ELR (cell line): ENCODE results near the gene TMEM151A.

Experiments
- DNase-seq: peaks from one replicate; pipeline ENCODE4 v3.0.0-alpha.2; 2015; ENCODE audit warnings: low read depth

Gene TMEM151A

DNA sequence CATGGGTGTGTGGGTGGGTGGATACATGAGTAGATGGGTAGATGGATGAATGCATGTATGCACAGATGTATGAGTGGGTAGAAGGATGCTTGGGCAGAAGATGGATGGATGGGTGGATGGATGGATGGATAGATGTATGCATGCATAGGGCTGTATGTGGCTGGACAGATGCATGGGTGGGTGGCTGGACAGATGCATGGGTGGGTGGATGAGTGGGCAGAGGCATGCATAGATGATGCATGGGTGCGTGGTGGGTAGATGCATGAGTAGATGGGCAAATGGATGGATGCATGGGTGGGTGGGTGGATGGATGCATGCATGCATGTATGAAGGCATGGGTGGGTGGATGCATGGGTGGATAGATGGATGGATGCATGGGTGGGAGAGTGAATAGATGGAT, 32.0 kb downstream of the TMEM151A start:
- no peak for DNase-seq

DNA sequence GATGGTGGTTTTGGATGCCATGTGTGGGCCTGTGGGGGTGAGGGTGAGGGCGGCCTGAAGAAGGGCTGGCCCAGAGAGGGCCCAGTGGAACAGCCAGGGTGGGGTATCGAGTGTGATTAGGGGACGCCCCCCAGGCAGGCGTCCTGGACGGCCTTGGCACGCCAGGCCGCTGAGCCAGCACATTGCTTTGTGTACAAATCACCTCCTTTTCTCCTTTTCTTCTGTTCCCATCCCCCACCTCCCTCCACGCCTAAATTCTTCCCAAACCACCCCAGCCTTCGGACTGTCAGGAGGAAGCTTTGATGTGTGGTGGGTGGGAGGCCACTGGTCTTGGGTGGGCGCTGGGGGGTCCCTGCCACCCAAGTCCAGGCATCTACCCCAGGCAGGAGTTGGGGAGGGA, 33.0 kb downstream of the TMEM151A start:
- peak; percentile 62 for DNase-seq

DNA sequence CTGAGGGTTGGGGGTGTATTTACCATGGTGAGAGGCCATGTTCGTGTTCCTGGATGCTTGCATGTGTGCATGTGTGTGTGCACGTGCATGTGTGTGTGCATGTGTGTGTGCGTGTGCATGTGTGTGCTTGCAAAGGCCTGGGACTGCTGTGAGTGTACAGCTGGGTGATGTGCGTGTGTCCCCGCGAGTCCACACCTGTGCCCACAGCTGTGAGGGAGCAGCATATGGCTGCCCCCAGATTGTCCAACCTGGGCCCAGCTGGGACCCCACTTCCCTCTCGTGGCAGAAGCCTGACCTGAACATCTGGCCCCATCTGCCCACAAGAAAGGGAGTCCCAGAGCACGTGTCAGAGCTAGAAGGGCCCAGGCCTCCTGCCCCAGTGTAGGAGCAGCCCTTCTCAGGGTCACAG, 33.6 kb downstream of the TMEM151A start:
- DNase-seq = no peak

DNA sequence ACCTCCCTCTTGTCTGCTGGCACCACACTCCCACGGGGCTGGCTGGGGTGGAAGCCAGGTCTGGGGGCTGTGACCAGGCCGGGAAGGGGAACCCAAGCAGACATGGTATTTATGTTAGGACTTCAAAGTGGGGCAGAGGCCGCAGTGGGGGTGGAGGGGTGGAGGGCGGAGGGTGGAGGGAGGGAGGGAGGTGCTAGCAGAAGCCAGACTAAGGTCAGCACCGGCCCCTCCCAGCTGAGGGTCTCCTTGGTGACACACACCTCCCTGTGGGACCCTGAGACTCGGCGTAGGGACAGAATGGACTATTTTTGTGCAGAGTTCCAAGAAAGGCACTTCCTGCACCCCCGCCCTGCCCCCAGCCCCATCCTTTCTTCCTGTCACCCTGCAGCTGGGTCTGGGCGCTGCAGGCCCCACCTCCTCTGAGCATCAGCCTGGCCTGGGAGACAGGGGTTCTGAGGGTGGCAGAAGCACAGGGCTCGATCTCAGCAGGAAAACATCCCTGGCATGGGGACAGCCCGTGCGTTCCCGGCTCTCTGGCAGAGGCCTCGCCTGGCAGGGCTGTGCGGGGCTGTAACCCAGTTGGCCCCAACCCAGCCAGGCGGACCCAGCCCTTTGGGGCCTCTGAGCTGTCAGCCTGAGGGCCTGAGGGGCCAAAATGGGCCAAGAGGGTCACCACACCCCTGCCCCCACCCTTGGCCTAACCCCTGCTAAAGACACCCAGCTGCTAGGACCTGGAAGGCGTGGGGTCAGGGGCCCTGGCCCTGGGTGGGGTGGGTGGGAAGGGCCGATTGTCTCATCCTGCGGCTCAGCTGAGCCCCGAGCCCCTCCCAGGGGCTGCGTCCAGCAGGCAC, 34.8 kb downstream of the TMEM151A start:
- DNase-seq = peak; percentile 43

DNA sequence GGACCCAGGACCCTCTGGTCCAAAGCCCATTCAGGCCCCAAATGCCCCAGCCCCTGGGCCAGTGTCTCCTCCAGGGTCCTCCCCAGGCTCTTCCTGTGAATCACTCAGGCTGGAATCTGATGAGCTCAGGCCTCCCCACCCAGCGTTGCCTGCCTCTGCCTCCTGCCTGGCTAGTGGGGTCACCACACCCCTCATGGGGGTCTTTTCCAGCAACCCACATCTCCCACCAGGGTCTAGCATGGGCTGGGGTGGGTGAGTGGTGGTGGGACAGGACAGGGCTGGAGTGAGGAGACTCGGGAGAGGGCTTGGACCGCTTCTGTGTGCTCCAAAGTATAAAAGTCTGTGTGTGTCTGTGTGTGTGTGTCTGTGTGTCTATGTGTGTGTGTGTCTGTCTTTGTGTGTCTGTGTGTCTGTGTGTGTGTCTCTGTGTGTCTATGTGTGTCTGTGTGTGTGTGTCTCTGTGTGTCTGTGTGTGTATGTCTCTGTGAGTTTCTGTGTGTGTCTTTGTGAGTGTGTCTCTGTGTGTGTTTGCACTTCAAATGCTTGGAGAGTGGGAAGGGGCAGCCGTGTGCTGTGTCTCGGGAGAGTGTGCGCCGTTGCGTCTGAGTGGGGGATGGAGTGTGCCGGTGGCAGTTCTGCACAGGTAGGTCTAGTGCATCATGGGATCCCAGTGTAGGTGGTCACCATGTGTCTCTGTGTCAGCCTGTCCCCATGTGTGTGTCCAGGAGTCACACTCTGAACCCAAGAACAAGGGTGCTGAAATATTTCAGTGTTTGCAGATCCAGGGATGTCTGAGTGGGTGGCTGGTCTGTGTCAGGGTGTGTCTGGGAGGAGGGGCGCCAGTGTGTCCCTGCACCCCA, 35.7 kb downstream of the TMEM151A start:
- peak; percentile 84 for DNase-seq

DNA sequence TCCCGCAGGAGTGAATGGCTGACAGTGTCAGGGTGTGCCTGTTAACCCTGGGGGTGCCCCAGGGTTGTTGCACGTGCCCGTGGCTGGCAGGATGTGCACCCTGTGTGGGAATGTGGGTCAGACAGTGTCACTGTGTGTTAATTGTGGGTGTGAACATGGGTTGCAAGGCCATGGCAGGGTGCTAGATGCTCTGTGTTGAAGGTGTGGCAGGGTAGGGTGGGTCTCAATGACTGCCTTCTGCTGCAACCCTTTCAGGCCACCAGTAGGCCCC, 36.3 kb downstream of the TMEM151A start:
- no peak for DNase-seq

DNA sequence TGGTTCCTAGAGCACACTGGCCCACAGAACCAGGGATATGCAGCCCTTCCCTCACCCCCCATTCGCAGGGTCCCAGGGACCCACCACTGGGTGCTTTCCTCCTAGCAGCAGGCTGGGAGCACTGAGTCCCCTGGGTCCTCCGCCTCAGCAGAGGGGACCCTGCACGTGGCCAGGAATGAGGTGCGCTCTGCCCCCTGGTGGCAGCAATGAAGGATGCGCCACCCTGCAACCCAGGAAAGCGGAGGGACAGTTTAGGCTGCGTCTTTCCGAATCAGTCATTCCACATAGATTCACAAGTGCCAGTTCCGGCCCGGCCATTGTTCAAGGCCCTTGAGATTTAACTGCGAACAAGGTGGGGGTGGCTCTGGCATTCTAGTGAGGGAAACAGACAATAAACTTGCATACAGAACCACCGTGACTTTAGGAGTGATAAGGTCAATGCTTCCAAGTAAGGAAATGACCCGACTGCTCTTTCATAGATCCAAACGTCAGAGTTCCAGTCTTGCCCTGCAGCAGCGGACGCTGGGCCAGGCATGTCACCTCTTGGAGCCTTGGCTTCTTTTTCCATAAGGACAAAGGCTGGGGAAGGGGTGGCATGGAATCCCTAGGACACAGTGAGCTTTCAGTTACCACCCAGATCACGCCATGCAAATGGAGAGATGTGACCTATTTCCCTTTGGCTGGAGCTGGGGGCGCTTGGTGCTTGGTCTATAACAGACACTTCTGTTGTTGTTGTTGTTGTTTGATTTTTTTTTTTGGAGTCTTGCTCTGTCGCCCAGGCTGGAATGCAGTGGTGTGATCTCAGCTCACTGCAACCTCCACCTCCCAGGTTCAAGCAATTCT, 36.8 kb downstream of the TMEM151A start:
- peak; percentile 86 for DNase-seq

DNA sequence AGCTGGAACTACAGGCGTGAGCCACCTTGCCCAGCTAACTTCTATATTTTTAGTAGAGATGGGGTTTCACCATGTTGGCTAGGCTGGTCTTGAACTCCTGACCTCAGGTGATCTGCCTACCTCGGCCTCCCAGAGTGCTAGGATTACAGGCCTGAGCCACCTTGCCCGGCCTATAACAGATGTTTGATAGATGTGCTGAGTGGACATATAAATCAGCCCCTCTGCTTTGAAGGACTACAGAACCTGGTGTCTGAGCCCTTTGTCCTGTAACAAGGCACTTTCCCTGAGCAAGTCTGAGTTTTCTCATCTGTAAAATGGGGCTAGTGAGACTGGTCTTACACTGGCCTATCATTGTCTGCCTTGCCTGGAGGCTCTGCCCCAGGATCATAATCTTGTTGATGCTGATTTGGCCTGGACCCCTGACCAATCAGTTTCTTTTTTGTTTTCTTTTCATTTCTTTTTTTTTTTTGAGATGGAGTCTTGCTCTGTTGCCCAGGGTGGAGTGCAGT, 37.5 kb downstream of the TMEM151A start:
- DNase-seq = no peak

DNA sequence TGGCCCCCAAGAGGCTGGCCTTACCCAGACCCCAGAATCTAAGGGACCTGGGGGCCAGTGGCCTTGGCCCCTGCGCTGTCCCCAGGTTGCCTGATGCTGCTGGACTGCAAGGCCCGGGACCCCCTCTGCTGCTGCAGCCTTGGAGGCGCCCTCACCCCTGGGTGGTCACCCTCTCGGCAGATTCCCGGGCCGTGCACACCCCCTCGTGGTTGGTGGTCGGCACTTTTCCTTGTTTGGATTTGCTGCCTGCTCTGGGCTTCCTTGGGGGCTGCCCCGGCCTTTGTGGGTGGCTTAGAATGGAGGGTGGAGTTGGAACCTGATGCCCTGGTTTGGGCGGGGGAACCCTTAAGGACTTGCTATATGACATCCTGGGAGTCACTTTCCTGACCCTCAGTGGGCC, 39.2 kb downstream of the TMEM151A start:
- DNase-seq = no peak

DNA sequence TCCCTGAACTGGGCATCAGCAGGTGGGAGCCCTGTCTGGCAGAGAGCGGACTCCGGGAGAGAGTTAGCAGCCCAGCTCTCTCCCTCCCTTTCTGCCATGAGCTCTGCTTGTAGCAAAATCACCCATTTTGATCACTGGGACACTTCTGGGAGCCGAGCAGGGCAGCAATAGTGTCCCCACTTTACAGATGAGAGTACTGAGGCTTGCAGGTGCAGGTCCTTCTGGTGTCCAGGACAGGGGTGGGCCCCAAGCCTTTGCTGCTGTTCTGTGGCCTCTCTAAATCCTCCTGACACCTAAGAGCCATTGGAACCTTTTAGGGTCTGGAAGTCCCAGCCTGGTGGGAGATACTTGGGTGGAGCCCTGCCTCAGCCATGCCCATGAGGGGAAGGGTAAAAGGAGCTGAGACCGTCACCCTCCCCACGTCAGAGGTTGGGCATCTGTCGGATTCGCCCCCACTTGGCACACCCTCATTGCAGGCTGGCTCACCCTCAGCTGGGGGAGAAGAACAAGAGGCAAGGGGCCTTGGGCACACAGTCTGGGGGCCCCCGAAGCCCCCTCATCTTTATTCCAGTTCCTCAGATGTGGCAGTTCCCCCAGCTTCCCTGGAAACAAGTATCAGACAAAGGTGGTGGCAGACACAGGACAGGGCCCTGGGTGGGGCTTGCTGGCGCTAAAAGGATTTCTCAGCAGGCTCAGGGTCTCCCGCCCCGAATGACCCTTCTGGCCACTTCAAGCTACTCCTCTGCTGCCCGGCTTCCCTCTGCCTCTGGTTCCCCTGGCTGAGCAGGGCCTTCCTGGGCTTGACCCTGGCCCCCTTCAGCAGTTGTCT, 40.1 kb downstream of the TMEM151A start:
- no peak for DNase-seq

DNA sequence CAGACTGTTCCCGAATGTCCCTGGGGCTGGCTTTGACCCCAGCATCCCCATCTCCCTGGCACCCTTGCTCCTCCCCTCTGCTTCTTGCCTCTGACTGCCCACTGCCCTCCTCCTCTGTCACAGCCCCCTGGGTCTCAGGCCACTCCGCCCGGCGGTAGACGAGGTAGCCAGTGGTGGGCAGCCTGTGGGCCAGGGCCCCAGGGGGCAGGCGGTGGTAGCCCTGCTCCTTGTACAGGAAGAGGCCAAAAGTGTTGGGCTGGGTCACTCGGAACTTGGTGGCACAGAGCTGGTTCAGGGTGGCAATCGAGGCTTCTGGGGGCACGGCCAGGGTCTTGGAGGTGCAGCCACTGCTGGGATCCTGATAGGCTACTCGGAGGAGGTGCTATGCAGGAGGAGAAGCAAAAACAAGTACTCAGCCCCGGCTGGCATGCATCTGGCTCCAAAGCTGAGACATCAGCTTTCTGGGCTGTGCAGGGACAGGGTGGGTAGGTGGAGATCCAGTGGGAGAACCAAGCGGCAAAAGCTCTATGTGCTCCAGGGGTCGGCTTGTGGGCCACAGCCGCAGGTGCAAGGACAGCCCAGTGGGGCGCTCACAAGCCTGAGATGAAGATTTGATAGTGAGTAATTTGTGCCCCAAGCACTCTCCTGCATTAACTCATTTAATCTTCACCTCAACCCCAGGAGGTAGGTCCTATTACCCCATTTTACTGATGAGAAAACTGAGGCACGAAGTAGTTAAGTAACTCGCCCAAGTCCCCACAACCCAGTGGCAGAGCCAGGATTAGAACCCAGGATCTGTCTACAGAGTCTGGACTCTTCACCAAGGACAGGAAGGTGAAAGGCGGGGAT, 40.9 kb downstream of the TMEM151A start:
- DNase-seq = no peak

DNA sequence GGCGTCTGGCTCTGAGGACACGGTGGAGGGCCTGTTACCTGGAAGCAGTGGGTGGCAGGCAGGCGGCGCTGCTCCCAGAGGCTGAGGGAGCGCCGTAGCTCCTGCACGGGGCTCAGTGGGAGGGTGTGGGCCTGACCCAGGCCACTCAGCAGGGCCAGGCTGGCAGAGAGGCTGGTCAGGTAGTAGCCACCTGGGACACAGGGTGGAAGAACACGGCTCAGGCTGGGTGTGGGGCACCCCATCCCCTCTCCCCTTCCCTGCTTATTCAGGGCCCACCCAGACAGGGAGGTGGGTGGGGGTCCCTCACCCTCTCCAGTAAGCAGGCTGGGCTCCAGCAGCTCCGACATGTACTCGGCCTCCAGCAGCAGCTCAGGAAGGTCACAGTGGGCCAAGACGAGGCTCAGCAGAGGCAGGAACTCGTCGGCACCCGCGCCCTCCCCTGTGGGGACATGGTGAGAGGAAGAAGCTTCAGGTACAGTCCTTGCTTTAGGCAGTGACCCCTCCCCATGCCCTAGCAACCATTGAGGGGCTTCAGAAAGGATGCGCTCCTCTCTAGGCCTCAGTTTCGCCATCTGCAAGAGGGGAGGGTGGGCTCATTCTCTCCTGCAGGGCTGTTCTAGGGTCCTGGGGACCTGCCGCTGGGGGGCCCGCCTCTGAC, 41.7 kb downstream of the TMEM151A start:
- DNase-seq = no peak

DNA sequence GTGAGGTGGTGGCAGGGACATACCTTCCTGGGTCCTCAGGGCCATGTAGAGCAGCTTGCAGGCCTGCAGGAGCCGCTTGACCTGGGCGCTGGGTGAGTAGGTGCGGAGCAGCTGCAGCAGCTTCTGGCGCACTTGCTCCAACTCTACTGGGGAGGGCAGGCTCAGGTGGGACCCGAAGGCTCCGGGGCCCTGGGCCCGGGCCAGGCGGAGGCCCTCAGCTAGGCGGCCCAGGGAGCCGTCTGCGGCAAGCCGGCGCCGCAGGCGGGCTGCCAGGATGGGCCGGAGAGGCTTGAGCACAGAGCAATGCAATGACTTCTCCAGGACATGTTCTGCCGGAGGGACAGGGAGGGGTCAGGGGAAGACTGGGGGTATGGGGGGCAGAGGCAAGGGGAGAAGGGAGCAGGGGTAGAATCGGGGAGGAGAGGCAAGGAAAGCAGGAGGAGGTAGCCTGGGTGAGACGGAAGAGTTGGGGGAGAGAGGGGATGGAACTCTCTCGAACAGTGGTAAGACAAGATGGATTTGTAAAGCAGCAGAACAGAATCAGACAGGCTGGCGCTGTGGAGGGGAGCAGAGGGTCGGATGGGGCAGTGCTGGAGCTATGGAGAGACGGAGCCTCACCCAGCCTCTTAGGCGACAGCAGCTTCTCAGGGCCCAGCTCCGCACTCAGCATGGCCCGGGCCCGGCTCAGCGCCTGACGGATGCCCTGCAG, 42.4 kb downstream of the TMEM151A start:
- DNase-seq = no peak

DNA sequence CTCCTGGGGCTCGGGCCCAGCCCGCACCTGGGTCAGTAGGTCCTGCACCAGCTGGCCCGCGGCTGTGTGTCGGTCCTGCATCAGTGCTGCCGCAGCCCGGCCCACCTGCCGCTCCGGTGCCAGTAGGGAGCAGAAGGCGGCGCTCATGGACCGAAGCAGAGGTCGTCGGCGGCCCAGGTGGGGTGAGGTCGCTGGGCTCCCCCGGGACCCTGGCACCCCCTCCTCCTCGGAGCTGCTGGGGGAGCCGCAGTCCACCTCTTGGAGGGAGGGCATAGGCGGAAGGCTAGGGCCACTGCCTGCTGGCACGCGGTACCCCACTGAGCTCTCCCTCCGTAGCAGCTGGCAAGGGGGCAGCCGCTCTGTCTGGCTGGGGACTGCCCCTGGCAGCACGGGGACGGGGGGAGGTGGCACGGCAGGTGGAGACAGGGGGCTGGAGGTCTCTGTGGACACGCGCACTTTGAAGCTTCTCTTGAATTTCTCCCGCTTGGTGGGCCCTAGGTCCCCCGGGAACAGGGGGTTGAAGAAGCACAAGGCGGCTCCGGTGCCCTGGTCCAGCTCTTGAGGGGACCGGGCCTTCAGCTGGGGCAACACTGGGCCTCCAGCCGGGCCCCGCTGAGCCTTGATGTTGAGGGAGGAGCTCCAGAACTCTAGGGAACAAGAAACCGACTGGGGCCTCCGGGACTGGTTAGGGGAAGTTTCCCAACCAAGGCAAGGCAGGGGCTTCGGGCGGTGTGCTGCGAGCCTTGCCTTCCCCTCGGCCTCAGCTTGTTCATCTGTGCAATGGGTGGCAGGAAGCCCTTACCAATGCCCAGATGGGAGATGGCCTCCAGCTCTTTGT, 43.1 kb downstream of the TMEM151A start:
- no peak for DNase-seq

DNA sequence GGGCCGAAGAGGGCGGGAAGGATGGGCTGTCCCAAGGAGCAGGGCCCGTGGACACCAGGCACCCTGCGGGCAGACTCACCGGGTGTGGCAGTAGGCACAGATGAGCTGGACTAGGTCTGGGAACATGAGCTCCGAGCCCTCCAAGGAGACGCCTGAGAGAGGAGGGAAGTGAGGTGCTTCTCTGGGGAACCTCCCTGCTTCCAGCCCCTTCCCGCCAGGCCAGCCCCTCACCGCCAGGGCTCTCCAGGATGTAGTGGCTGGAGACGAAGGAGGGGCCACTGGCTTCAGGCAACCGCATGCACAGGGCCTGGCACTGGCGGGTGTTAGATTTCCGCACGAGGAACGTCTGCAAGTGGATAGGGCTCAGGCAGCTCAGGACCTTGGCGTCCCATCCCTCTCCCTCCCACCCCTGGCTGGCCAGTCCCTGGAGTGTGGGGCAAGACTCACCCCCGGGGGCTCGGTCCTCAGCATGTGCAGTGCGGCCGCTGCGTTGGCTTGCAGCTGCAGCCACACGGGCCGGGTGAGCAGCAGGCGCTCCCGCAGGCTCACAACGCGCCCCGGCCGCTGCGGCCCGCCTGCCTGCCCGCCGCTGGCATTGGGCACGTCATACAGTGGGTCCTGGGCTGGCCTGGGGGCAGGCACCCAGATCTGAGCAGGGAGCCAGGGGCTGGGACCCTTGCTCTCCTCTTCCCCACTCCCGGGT, 44.0 kb downstream of the TMEM151A start:
- peak; percentile 81 for DNase-seq

DNA sequence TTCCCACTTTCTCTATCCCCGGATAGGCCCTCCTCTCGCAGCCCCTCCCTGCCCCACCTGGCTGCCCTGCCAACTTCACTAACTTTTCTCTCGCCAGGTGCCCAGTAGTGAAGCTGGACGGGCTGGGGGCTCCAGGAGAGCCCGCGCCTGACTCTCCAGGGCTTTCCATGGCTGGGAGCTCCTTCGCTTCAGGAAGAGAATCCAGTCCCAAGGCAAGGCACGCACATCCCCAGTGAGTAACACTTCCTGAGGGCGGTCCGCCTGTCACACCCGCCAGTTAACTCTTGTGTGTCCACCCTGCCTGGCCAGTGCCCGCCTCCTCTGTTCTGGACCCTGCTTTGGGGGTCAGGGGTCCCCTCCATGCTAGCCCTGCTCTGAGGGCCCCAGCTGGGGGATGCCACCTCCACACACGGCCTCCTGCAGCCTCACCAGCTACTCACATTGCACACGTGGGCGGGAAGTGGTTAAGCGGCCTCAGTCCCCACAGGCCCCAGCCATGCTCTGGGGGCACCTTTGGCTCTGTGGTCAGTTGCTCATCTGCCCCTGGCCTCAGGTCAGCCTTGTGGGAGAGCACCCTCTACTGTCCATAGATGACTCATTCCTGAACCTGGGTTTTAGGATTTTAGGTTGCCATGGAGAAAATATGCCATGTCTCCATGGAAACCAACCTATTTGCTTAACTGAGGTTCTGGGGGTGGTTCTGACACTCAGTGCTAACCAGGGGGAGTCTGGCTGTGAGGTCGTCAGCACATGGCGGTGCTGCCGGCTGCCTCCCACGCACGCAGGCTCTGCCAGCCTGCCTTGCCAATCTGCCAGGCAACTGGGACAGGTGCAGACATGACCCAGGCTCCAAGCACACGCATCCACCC, 44.8 kb downstream of the TMEM151A start, which contains the start of gene RIN1:
Gene RIN1, minus strand, starts transcription at position 201 of the 869 bp plus-strand sequence. Its CDS starts 32 bp downstream, at position 169.
- DNase-seq = peak; percentile 100
